GM23338 (cell line): ENCODE measurements around the gene CD33. TPM values are rescaled to one million over a fixed set of nuclear protein-coding genes. Genes with fewer than 3 reads are reported as not detected.

Experiments
- ATAC-seq: fragments of 200-7000 bp; cut with Tn5 transposase; 3 replicates; pipeline ENCODE4 v1.9.1; 2020
- DNase-seq: peaks from one replicate; pipeline ENCODE4 v3.0.0-alpha.2; 2015; ENCODE audit warnings: low spot score
- H2AFZ ChIP-seq: fragments of 200-600 bp; sonication (generic); 2 replicates; pipeline ENCODE4 v1.8.0; 2016; ENCODE audit warnings: antibody characterized with exemption, mild to moderate bottlenecking, moderate library complexity
- H3F3A ChIP-seq: fragments of 200-600 bp; sonication (generic); replicated peaks from 2 replicates; pipeline ENCODE4 v1.8.0; 2017; ENCODE audit warnings: antibody characterized with exemption, mixed run types, low read depth
- H3K27ac ChIP-seq: fragments of 200-600 bp; sonication (generic); 2 replicates; pipeline ENCODE4 v1.6.1; 2016; ENCODE audit warnings: low read depth
- H3K27me3 ChIP-seq: fragments of 200-600 bp; sonication (generic); 2 replicates; pipeline ENCODE4 v1.8.0; 2016; ENCODE audit warnings: mild to moderate bottlenecking, mixed run types, moderate library complexity; ENCODE audit not compliant: insufficient read depth
- H3K36me3 ChIP-seq: fragments of 200-600 bp; sonication (generic); 2 replicates; pipeline ENCODE4 v1.8.0; 2016; ENCODE audit warnings: mild to moderate bottlenecking; ENCODE audit not compliant: insufficient read depth
- H3K4me1 ChIP-seq: fragments of 200-600 bp; sonication (generic); 2 replicates; pipeline ENCODE4 v1.8.0; 2016; ENCODE audit warnings: mild to moderate bottlenecking, moderate library complexity; ENCODE audit not compliant: insufficient read depth
- H3K4me2 ChIP-seq: fragments of 200-600 bp; sonication (generic); 2 replicates; pipeline ENCODE4 v1.7.1; 2017; ENCODE audit warnings: mixed run types
- H3K4me3 ChIP-seq: fragments of 200-600 bp; sonication (generic); 2 replicates; pipeline ENCODE4 v1.6.1; 2016; ENCODE audit warnings: mixed run types
- H3K79me2 ChIP-seq: fragments of 200-600 bp; sonication (generic); replicated peaks from 2 replicates; pipeline ENCODE4 v1.8.0; 2017; ENCODE audit warnings: mild to moderate bottlenecking; ENCODE audit not compliant: insufficient read depth
- H3K9me2 ChIP-seq: fragments of 200-600 bp; sonication (generic); 2 replicates; pipeline ENCODE4 v1.8.0; 2017; ENCODE audit not compliant: insufficient read depth
- H4K20me1 ChIP-seq: fragments of 200-600 bp; sonication (generic); replicated peaks from 2 replicates; pipeline ENCODE4 v1.8.0; 2017; ENCODE audit warnings: mild to moderate bottlenecking; ENCODE audit not compliant: insufficient read depth
- H3K27ac Mint-ChIP-seq: 2 replicates; pipeline ENCODE4 v1.8.0; 2020; ENCODE audit warnings: inconsistent platforms, mild to moderate bottlenecking, moderate library complexity, mixed read lengths
- H3K27me3 Mint-ChIP-seq: 3 replicates; pipeline ENCODE4 v1.8.0; 2022; ENCODE audit warnings: low read depth, mild to moderate bottlenecking, moderate library complexity, mixed read lengths, inconsistent platforms; ENCODE audit not compliant: insufficient read depth, poor library complexity
- H3K36me3 Mint-ChIP-seq: 3 replicates; pipeline ENCODE4 v1.8.0; 2021; ENCODE audit warnings: low read depth, mild to moderate bottlenecking, inconsistent platforms, moderate library complexity, mixed read lengths
- H3K4me1 Mint-ChIP-seq: 3 replicates; pipeline ENCODE4 v1.8.0; 2020; ENCODE audit warnings: mild to moderate bottlenecking, inconsistent platforms, mixed read lengths
- H3K4me3 Mint-ChIP-seq: 3 replicates; pipeline ENCODE4 v1.8.0; 2021; ENCODE audit warnings: moderate library complexity, mild to moderate bottlenecking, inconsistent platforms, mixed read lengths
- H3K9me3 Mint-ChIP-seq: 3 replicates; pipeline ENCODE4 v1.8.0; 2020; ENCODE audit warnings: moderate library complexity, mild to moderate bottlenecking, inconsistent platforms, mixed read lengths
- ETS1 ChIP-seq: IDR thresholded peaks from 2 replicates; pipeline ENCODE4 v1.6.1; 2016; ENCODE audit warnings: antibody characterized with exemption
- JUNB ChIP-seq: IDR thresholded peaks from one replicate; pipeline ENCODE4 v1.6.1; 2016; ENCODE audit warnings: antibody characterized with exemption; ENCODE audit not compliant: unreplicated experiment
- NANOG ChIP-seq: IDR thresholded peaks from 2 replicates; pipeline ENCODE4 v1.6.1; 2016; ENCODE audit warnings: antibody characterized with exemption, borderline replicate concordance
- REST ChIP-seq: IDR thresholded peaks from one replicate; pipeline ENCODE4 v1.6.1; 2018; ENCODE audit warnings: antibody characterized with exemption; ENCODE audit not compliant: unreplicated experiment
- STAT1 ChIP-seq: IDR thresholded peaks from one replicate; pipeline ENCODE4 v1.6.1; 2016; ENCODE audit warnings: antibody characterized with exemption; ENCODE audit not compliant: unreplicated experiment
- ZNF114 ChIP-seq: fragments of 250-450 bp; sonication (Bioruptor Pico); IDR thresholded peaks from 2 replicates; pipeline ENCODE4 v1.5.0; 2020; ENCODE audit warnings: mild to moderate bottlenecking, moderate library complexity
- ZNF462 ChIP-seq: fragments of 250-450 bp; sonication (Bioruptor Pico); IDR thresholded peaks from 2 replicates; pipeline ENCODE4 v1.5.0; 2020; ENCODE audit warnings: mild to moderate bottlenecking, moderate library complexity
- polyA plus RNA-seq: library from polyadenylated mRNA; unstranded; fragments of >200 nt; fragmentation: Nextera tagmentation; extraction: Ambion mirVana; gene quantifications from 2 replicates; pipeline ENCODE4 v1.2.1, GENCODE V29; 2016
- total RNA-seq: library from RNA; depleted of rRNA; stranded (reverse); fragments of >200 nt; shearing (Covaris generic); gene quantifications from 2 replicates; pipeline ENCODE4 v1.2.3, GENCODE V29; 2014

CD33 gene
- total and polyA plus RNA-seq, 2 experiments from 2014 or later, result 0.45 TPM; not detected in 1

- Histone ChIP-seq H4K20me1 (no peaks in the 10 kb centered on the region), H3K4me3 (no peak overlapping the region), H3K9me2 (peaks cover 11% of the 10 kb centered on the region; the same call in 1 of the 2 replicates), H3K27me3 (no peaks in the 10 kb centered on the region), H3F3A (no peaks in the 10 kb centered on the region), H3K27ac (no peak overlapping the region), H3K4me2 (no peak overlapping the region), H3K36me3 (no peaks in the 10 kb centered on the region), H2AFZ (no peak overlapping the region), H3K79me2 (no peaks in the 10 kb centered on the region), H3K4me1 (no peaks in the 10 kb centered on the region)
- H3K9me3 Mint-ChIP-seq, result peaks cover 51% of the 10 kb centered on the region
- peaks cover 8% of the 10 kb centered on the region for H3K27me3 Mint-ChIP-seq
- H3K36me3 Mint-ChIP-seq, result peaks cover 7% of the 10 kb centered on the region; the same call in 2 of the 3 replicates
- no peak overlapping the region for H3K4me3 Mint-ChIP-seq
- ATAC-seq (no peak), DNase-seq (no peak)
- TF ChIP-seq REST (no peak), ETS1 (no peak), STAT1 (no peak), NANOG (no peak), JUNB (no peak), ZNF462 (CRISPR knock-in tag) (no peak), ZNF114 (CRISPR knock-in tag) (no peak)
- no peaks in the 10 kb centered on the region for H3K4me1 Mint-ChIP-seq
- no peak overlapping the region for H3K27ac Mint-ChIP-seq
Observed at GRCh38 chr19:51242881-51243630, 18.2 kb downstream of the CD33 start.
